Suprapubic skin (tissue), 3 donors: ENCODE data around the gene TXNIP.

ENCODE experiments used
- POLR2AphosphoS5 ChIP-seq, 3 donors: sonication (generic); formaldehyde crosslinking; IDR thresholded peaks; one replicate each; pipeline ENCODE4 v1.6.1; 2017; ENCODE audit warnings: antibody characterized with exemption in 3 of 3
- TF ChIP-seq, protein P1 (sequence below), 2 donors: fragments of 200-600 bp in 1 of 2; fragments of 450-650 bp in 1 of 2; sonication (generic) in 1 of 2; IDR thresholded peaks; one replicate each; pipeline ENCODE4 v1.5.1; 2016 to 2019; ENCODE audit warnings: antibody characterized with exemption in 2 of 2, mild to moderate bottlenecking in 1 of 2, moderate library complexity in 1 of 2

DNA sequence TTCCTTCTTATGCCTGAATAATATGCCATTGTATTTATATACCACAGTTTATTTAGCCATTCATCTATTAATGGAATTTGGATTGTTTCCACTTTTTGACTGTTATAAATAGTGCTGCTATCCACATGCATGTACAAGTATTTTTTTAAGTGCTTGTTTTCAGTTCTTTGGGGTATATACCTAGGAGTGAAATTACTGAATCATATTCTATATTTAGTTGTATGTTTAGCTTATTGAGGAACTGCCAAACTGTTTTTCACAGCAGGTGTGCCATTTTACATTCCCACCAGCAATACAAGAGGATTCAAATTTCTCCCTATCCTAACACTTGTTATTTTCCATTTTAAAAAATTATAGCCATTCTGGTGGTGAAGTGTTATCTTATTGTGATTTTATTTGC is 32.7 kb upstream of the TXNIP start:
- TF ChIP-seq, protein P1, sequence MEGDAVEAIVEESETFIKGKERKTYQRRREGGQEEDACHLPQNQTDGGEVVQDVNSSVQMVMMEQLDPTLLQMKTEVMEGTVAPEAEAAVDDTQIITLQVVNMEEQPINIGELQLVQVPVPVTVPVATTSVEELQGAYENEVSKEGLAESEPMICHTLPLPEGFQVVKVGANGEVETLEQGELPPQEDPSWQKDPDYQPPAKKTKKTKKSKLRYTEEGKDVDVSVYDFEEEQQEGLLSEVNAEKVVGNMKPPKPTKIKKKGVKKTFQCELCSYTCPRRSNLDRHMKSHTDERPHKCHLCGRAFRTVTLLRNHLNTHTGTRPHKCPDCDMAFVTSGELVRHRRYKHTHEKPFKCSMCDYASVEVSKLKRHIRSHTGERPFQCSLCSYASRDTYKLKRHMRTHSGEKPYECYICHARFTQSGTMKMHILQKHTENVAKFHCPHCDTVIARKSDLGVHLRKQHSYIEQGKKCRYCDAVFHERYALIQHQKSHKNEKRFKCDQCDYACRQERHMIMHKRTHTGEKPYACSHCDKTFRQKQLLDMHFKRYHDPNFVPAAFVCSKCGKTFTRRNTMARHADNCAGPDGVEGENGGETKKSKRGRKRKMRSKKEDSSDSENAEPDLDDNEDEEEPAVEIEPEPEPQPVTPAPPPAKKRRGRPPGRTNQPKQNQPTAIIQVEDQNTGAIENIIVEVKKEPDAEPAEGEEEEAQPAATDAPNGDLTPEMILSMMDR (IDR thresholded peaks at IDR 0.05) = no peak
- no peak for TF ChIP-seq POLR2AphosphoS5 (IDR thresholded peaks at IDR 0.05)
